K562 (cell line): Measurements from ENCODE around the gene SUPT20H. TPM values are rescaled to one million over a fixed set of nuclear protein-coding genes. Genes with fewer than 3 reads are reported as not detected.

Experiments
- ADNP ChIP-seq: fragments of 200-800 bp; sonication (Bioruptor generic); IDR thresholded peaks from 2 replicates; pipeline ENCODE4 v1.6.1; 2016; ENCODE audit warnings: missing genetic modification characterization, missing compliant biosample characterization
- CHD1 ChIP-seq: fragments of 200-600 bp; sonication (generic); IDR thresholded peaks from one replicate; pipeline ENCODE4 v1.6.1; 2012; ENCODE audit warnings: mild to moderate bottlenecking, moderate library complexity, low read length, inconsistent platforms
- EP400 ChIP-seq: fragments of 450-650 bp; IDR thresholded peaks from 2 replicates; pipeline ENCODE4 v1.6.1; 2017; ENCODE audit warnings: antibody characterized with exemption, mild to moderate bottlenecking, moderate library complexity
- GABPB2 ChIP-seq: fragments of 250-450 bp; sonication (Bioruptor Pico); conservative IDR thresholded peaks from 2 replicates; pipeline ENCODE4 v1.5.1; 2021; ENCODE audit warnings: mild to moderate bottlenecking
- GTF2B ChIP-seq: IDR thresholded peaks from 2 replicates; pipeline ENCODE4 v1.6.1; 2011; ENCODE audit not compliant: insufficient read length; ENCODE audit errors: extremely low read depth
- HDAC2 ChIP-seq: fragments of 450-650 bp; IDR thresholded peaks from 2 replicates; pipeline ENCODE4 v1.6.1; 2016; ENCODE audit warnings: mild to moderate bottlenecking
- HDAC8 ChIP-seq: fragments of 450-650 bp; IDR thresholded peaks from 2 replicates; pipeline ENCODE4 v1.6.1; 2016; ENCODE audit warnings: mild to moderate bottlenecking, missing genetic modification characterization, moderate library complexity, missing compliant biosample characterization
- HNRNPLL ChIP-seq: fragments of 200-400 bp; formaldehyde crosslinking; IDR thresholded peaks from 2 replicates; pipeline ENCODE4 v1.6.1; 2017; ENCODE audit warnings: low read length, low read depth, mild to moderate bottlenecking; ENCODE audit not compliant: poor library complexity, severe bottlenecking
- NR4A1 ChIP-seq, 2 experiments: fragments of 250-450 bp in 1 of 2; fragments of 450-650 bp in 1 of 2; sonication (Bioruptor Pico) in 1 of 2; IDR thresholded peaks; 2 replicates each; pipeline versions ENCODE4 v1.4.0 to v1.6.1; 2016 to 2020; ENCODE audit warnings: mild to moderate bottlenecking in 2 of 2, missing compliant biosample characterization in 1 of 2, missing genetic modification characterization in 1 of 2, moderate library complexity in 1 of 2
- PCBP1 ChIP-seq: fragments of 200-400 bp; formaldehyde crosslinking; IDR thresholded peaks from 2 replicates; pipeline ENCODE4 v1.6.1; 2018; ENCODE audit warnings: mild to moderate bottlenecking, low read depth, low read length; ENCODE audit not compliant: poor library complexity, severe bottlenecking
- PML ChIP-seq: IDR thresholded peaks from 2 replicates; pipeline ENCODE4 v1.6.1; 2012; ENCODE audit warnings: low read length, inconsistent platforms
- ZNF76 ChIP-seq: fragments of 250-450 bp; sonication (Bioruptor Pico); IDR thresholded peaks from 2 replicates; pipeline ENCODE4 v1.4.0; 2020; ENCODE audit warnings: mild to moderate bottlenecking, moderate library complexity, borderline replicate concordance
- polyA plus RNA-seq, 8 experiments: library from polyadenylated mRNA; depleted of rRNA in 4 of 8; stranded (reverse) in 5 of 8; unstranded in 3 of 8; fragments of >200 nt; fragmentation: Nextera tagmentation in 2 of 8; fragmentation: Illumina TruSeq in 1 of 8; extraction: Ambion mirVana in 2 of 8; extraction: Trizol in 1 of 8; gene quantifications; 2 replicates each; pipeline versions ENCODE4 v1.2.1 to v1.2.3, GENCODE V29; 2011 to 2014; ENCODE audit warnings: inconsistent platforms in 1 of 8, missing spikeins in 1 of 8
- total RNA-seq, 7 experiments: library from RNA; depleted of rRNA in 6 of 7; stranded (reverse); fragments of >200 nt in 6 of 7; fragmentation: Illumina TruSeq in 2 of 7; extraction: Trizol in 2 of 7; gene quantifications; 2 replicates each; pipeline versions ENCODE4 v1.2.1 to v1.2.3, GENCODE V29; 2011 to 2021; ENCODE audit warnings: low replicate concordance in 1 of 7
- TF ChIP-seq, protein P1 (sequence below), 2 experiments: fragments of 450-650 bp; formaldehyde crosslinking in 1 of 2; IDR thresholded peaks; 2 replicates each; pipeline versions ENCODE4 v1.4.0 to v1.6.1; 2014 to 2020; ENCODE audit warnings: mild to moderate bottlenecking in 2 of 2, borderline replicate concordance in 1 of 2, low read depth in 1 of 2
- TF ChIP-seq, protein P2 (sequence below): fragments of 450-650 bp; formaldehyde crosslinking; IDR thresholded peaks from 2 replicates; pipeline ENCODE4 v1.4.0; 2022; ENCODE audit warnings: missing genetic modification characterization
- TF ChIP-seq, protein P3 (sequence below): fragments of 450-650 bp; IDR thresholded peaks from 2 replicates; pipeline ENCODE4 v1.6.1; 2016; ENCODE audit warnings: low read depth, mild to moderate bottlenecking, moderate library complexity

The SUPT20H gene
- total and polyA plus RNA-seq, 9 of the 15 experiments (the other 6 are each of a cell fraction or from before 2014, with no cell fraction given), result 11.4 to 71.8 (median 31.7) TPM

DNA sequence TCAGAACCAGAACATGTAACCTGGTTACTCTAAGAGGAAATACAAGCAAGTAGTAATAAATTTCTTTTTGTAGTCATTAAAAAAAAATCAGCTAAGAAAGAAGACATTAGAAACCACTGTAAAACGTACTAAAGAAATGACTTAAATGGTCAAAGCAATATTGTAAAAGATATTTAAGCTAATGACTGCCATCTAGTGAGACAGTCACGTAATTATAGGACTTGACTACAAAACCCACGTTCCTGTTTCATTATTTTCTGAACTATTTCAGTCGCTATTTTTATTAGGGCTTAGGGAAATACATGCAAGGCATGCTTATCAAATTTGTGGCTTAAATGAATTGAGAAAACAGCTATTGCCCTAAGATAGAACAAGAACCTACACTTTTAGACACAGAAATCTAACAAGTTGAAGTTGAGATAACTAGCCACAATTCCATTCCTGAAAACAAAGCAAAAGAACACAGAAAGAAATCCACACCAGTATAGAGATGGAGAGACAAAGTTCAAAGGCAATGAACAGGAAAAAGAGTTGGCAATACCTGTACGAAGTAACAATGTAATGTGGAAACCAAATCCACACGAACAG lies 78.2 kb downstream of the SUPT20H start (continued):
- TF ChIP-seq, protein P1, sequence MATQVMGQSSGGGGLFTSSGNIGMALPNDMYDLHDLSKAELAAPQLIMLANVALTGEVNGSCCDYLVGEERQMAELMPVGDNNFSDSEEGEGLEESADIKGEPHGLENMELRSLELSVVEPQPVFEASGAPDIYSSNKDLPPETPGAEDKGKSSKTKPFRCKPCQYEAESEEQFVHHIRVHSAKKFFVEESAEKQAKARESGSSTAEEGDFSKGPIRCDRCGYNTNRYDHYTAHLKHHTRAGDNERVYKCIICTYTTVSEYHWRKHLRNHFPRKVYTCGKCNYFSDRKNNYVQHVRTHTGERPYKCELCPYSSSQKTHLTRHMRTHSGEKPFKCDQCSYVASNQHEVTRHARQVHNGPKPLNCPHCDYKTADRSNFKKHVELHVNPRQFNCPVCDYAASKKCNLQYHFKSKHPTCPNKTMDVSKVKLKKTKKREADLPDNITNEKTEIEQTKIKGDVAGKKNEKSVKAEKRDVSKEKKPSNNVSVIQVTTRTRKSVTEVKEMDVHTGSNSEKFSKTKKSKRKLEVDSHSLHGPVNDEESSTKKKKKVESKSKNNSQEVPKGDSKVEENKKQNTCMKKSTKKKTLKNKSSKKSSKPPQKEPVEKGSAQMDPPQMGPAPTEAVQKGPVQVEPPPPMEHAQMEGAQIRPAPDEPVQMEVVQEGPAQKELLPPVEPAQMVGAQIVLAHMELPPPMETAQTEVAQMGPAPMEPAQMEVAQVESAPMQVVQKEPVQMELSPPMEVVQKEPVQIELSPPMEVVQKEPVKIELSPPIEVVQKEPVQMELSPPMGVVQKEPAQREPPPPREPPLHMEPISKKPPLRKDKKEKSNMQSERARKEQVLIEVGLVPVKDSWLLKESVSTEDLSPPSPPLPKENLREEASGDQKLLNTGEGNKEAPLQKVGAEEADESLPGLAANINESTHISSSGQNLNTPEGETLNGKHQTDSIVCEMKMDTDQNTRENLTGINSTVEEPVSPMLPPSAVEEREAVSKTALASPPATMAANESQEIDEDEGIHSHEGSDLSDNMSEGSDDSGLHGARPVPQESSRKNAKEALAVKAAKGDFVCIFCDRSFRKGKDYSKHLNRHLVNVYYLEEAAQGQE (IDR thresholded peaks at IDR 0.05; ENCODE audit: borderline replicate concordance), result peak; percentile 5; the same call in 1 of the 2 replicates
- TF ChIP-seq, protein P1 (CRISPR knock-in tag; IDR thresholded peaks at IDR 0.05; ENCODE audit: low read depth), result no peak
- TF ChIP-seq PCBP1 (no peak), HNRNPLL (no peak), NR4A1 (CRISPR knock-in tag; IDR thresholded peaks at IDR 0.05) (no peak), NR4A1 (tag; IDR thresholded peaks at IDR 0.05) (no peak), PML (no peak), ADNP (tag) (no peak), HDAC8 (tag) (no peak), EP400 (no peak), GTF2B (no peak), CHD1 (no peak), HDAC2 (no peak), ZNF76 (CRISPR knock-in tag) (no peak), GABPB2 (CRISPR knock-in tag) (no peak)
- TF ChIP-seq, protein P2, sequence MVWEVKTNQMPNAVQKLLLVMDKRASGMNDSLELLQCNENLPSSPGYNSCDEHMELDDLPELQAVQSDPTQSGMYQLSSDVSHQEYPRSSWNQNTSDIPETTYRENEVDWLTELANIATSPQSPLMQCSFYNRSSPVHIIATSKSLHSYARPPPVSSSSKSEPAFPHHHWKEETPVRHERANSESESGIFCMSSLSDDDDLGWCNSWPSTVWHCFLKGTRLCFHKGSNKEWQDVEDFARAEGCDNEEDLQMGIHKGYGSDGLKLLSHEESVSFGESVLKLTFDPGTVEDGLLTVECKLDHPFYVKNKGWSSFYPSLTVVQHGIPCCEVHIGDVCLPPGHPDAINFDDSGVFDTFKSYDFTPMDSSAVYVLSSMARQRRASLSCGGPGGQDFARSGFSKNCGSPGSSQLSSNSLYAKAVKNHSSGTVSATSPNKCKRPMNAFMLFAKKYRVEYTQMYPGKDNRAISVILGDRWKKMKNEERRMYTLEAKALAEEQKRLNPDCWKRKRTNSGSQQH (CRISPR knock-in tag), result no peak
- TF ChIP-seq, protein P3, sequence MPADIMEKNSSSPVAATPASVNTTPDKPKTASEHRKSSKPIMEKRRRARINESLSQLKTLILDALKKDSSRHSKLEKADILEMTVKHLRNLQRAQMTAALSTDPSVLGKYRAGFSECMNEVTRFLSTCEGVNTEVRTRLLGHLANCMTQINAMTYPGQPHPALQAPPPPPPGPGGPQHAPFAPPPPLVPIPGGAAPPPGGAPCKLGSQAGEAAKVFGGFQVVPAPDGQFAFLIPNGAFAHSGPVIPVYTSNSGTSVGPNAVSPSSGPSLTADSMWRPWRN, result no peak
